IPS DF 6.9 (cell line): ENCODE results near the gene PTGIR.

Experiments
- DNase-seq: peaks from one replicate; pipeline ENCODE4 v3.0.0-alpha.2; 2013; ENCODE audit warnings: low read depth, low spot score
- H3K27ac ChIP-seq: one replicate; pipeline ENCODE4 v1.5.1; 2013; ENCODE audit warnings: low read length, control low read depth
- H3K27me3 ChIP-seq: 2 replicates; pipeline ENCODE4 v1.6.1; 2013; ENCODE audit warnings: mild to moderate bottlenecking, low read length; ENCODE audit not compliant: control insufficient read depth, insufficient read depth
- H3K36me3 ChIP-seq: 2 replicates; pipeline ENCODE4 v1.6.1; 2013; ENCODE audit warnings: low read length; ENCODE audit not compliant: control insufficient read depth, insufficient read depth
- H3K4me1 ChIP-seq: 2 replicates; pipeline ENCODE4 v1.6.1; 2013; ENCODE audit warnings: low read length; ENCODE audit not compliant: control insufficient read depth, insufficient read depth
- H3K4me3 ChIP-seq: 2 replicates; pipeline ENCODE4 v1.5.1; 2013; ENCODE audit warnings: mild to moderate bottlenecking, low read length
- H3K9me3 ChIP-seq: 2 replicates; pipeline ENCODE4 v1.6.1; 2013; ENCODE audit warnings: low read length, inconsistent platforms; ENCODE audit not compliant: control insufficient read depth, insufficient read depth
- WGBS: extraction: QIAGEN DNeasy Blood & Tissue Kit; methylation state at CpG from one replicate; pipeline ENCODE4 v1.1.7; 2013; ENCODE audit warnings: mixed read lengths, missing lambda C conversion rate; ENCODE audit not compliant: insufficient read length, insufficient coverage; 5-methylcytosine and 5-hydroxymethylcytosine counted together

PTGIR gene

DNA sequence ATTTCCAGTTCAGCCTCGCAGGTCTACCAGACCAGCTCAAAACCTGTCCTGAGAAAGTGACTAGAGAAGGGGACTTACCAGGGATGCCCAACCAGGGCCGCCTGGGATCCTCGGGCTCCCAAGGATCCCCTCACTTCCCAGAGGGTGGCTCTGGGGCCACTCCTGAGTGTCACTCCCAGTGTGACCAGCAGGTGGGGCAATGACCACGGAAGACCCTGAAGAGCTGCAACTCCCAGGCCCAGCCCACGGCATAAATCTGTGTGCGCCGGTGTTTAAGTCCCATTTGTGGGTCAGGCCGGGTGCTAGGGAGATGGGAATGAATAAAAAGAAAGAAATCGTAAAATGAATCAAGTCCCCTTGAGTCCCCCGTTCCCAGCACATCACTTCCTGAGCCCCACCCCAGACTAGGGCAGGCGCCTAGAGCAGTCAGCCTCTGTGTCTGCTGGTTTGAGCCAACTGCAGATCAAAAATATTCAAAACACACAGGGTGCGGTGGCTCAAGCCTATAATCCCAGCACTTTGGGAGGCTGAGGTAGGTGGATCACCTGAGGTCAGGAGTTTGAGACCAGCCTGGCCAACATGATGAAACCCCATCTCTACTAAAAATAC, 10.7 kb downstream of the PTGIR start:
- DNase-seq: no peak
- H3K9me3 ChIP-seq: no peaks in the 10 kb centered on the region
- no peaks in the 10 kb centered on the region for H3K4me1 ChIP-seq
- no peaks in the 10 kb centered on the region for H3K27me3 ChIP-seq
- peaks cover 7% of the 10 kb centered on the region for H3K36me3 ChIP-seq
- no peak overlapping the region for H3K4me3 ChIP-seq
- H3K27ac ChIP-seq: no peak overlapping the region
- no CpG with 5 or more reads among the region's 12 CpGs for WGBS

DNA sequence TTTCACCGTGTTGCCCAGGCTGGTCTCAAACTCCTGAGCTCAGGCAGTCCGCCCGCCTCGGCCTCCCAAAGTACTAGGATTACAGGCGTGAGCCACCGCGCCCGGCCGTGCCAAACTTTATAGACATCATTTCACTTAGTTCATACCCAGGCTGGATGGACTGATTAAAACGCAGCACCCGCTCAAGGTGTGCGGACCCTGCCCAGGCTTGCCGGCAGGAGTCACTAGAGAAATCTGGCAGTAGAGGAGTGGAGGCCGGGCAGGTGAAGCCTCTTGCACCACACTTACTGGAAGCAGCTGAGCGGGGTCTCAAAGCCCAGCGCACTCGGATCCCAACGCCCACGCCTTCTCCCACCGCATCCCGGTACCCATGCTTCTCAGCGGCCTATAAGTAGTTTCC, 11.4 kb downstream of the PTGIR start:
- H3K36me3 ChIP-seq: peaks cover 14% of the 10 kb centered on the region

DNA sequence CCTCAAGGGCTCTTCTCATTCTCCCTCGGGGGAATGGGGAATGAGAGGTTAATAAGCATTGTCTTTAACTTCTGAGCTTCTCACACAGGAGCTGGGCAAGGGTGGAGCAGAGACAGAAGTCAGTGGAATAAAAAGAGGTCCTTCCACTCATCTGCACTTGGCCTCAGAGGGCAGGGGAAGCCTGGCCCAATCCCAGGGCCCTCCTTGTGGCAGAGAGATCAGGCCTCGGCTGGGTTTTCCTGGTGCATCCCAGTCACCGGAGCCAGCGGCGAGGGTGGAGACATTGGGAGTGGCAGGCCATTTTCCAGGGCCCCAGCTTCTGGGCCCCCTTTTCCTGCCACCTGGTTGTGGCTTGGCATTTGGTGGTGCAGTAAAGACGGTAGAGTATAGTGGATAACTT, 13.1 kb downstream of the PTGIR start:
- H3K4me3 ChIP-seq: no peak overlapping the region
- H3K36me3 ChIP-seq: peaks cover 26% of the 10 kb centered on the region
- WGBS: no CpG with 5 or more reads among the region's 6 CpGs
- H3K4me1 ChIP-seq: no peaks in the 10 kb centered on the region
- DNase-seq: no peak
- H3K9me3 ChIP-seq: no peaks in the 10 kb centered on the region
- H3K27ac ChIP-seq: no peak overlapping the region
- H3K27me3 ChIP-seq: no peaks in the 10 kb centered on the region

More for the DNA sequence above, 11.4 kb downstream of the PTGIR start:
- WGBS: no CpG with 5 or more reads among the region's 22 CpGs
- H3K27me3 ChIP-seq: no peaks in the 10 kb centered on the region
- no peak for DNase-seq
- no peak overlapping the region for H3K4me3 ChIP-seq
- H3K4me1 ChIP-seq: no peaks in the 10 kb centered on the region
- no peaks in the 10 kb centered on the region for H3K9me3 ChIP-seq
- no peak overlapping the region for H3K27ac ChIP-seq

DNA sequence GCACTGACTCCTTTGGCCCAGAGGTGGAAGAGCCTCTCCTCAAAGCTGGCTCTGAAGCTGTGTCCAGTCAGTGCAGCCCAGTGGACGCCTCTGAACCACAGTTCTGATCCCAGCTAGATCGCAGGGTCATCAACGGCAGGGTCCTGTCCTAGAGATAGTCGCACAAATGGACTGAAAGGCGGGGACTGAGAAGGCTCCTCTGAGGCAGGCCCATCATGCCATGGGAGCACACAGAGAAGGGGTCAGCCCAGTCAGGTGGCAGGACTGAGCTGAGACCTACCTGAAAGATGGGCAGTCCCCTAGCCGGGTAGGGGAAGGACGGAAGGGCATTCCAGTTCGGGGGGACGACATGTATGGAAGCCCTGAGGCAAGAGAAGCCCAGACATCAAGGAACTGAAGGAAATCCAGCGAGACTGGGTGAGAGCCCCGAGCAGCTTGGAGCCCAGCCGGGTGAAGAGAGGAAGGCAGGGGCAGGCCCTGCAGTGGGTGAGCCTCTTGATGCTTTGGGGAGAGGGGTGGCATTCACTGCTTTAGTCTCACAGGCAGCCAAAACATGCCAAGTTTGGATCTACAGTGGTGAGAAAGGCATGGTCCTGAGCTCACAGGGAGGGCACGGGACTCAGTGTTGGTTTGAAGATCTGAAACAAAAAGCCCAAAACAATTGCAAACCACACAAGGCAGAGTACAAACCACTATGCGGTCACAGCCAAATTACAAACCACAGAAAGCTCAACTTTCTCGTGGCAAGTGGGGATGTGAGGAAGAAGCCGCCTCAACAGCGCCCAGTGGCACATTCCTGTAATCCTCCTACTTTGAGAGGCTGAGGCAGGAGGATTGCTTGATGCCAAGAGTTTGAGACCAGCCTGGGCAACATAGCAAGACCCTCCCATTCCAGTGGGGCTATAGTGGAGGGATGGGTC, 13.8 kb downstream of the PTGIR start:
- Histone ChIP-seq H3K4me3 (no peak overlapping the region), H3K9me3 (no peaks in the 10 kb centered on the region), H3K27ac (no peak overlapping the region), H3K4me1 (no peaks in the 10 kb centered on the region), H3K36me3 (peaks cover 27% of the 10 kb centered on the region), H3K27me3 (no peaks in the 10 kb centered on the region)
- no CpG with 5 or more reads among the region's 17 CpGs for WGBS
- no peak for DNase-seq

DNA sequence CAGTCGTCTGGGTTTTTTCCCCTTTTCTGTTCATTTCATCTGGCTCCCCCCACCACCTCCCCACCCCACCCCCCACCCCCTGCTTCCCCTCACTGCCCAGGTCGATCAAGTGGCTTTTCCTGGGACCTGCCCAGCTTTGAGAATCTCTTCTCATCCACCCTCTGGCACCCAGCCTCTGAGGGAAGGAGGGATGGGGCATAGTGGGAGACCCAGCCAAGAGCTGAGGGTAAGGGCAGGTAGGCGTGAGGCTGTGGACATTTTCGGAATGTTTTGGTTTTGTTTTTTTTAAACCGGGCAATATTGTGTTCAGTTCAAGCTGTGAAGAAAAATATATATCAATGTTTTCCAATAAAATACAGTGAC, 14.5 kb downstream of the PTGIR start:
- no peak overlapping the region for H3K4me3 ChIP-seq
- H3K36me3 ChIP-seq: peaks cover 30% of the 10 kb centered on the region
- no peaks in the 10 kb centered on the region for H3K9me3 ChIP-seq
- no peaks in the 10 kb centered on the region for H3K27me3 ChIP-seq
- no peak overlapping the region for H3K27ac ChIP-seq
- no peaks in the 10 kb centered on the region for H3K4me1 ChIP-seq
- no CpG with 5 or more reads among the region's 5 CpGs for WGBS
- no peak for DNase-seq

DNA sequence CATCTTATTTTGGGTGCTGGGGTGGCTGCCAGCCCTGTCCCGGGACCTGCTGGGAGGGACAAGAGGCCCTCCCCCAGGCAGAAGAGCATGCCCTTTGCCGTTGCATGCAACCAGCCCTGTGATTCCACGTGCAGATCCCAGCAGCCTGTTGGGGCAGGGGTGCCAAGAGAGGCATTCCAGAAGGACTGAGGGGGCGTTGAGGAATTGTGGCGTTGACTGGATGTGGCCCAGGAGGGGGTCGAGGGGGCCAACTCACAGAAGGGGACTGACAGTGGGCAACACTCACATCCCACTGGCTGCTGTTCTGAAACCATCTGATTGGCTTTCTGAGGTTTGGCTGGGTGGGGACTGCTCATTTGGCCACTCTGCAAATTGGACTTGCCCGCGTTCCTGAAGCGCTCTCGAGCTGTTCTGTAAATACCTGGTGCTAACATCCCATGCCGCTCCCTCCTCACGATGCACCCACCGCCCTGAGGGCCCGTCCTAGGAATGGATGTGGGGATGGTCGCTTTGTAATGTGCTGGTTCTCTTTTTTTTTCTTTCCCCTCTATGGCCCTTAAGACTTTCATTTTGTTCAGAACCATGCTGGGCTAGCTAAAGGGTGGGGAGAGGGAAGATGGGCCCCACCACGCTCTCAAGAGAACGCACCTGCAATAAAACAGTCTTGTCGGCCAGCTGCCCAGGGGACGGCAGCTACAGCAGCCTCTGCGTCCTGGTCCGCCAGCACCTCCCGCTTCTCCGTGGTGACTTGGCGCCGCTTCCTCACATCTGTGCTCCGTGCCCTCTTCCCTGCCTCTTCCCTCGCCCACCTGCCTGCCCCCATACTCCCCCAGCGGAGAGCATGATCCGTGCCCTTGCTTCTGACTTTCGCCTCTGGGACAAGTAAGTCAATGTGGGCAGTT, 15.1 kb downstream of the PTGIR start:
- Histone ChIP-seq H3K27ac (no peak overlapping the region), H3K9me3 (no peaks in the 10 kb centered on the region), H3K4me1 (no peaks in the 10 kb centered on the region), H3K36me3 (peaks cover 30% of the 10 kb centered on the region), H3K4me3 (no peak overlapping the region), H3K27me3 (no peaks in the 10 kb centered on the region)
- no CpG with 5 or more reads among the region's 30 CpGs for WGBS
- DNase-seq: no peak

DNA sequence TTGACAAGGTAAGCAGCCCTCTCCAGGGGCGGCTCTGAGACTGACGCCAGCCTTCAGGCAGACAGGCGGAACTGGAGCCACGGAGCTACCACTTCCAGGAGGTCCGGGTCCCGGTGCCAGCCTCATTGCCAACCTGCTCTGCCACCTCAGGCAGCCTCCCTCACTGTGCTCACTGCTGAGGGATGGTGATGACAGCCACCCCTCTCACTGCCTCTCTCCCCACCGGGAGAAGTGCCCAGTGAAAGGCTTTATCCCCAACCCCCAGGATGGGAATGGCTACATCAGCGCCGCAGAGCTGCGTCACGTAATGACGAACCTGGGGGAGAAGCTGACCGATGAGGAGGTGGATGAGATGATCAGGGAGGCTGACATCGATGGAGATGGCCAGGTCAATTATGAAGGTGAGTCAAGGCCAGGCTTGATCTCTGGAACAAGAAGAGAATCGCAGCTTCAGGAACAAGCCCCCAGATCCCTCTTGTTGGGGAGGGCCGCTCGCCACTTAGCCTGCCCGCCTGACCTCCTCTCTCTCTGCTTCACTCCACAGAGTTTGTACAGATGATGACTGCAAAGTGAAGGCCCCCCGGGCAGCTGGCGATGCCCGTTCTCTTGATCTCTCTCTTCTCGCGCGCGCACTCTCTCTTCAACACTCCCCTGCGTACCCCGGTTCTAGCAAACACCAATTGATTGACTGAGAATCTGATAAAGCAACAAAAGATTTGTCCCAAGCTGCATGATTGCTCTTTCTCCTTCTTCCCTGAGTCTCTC, 16.1 kb downstream of the PTGIR start:
- Histone ChIP-seq H3K27me3 (no peaks in the 10 kb centered on the region), H3K9me3 (no peaks in the 10 kb centered on the region), H3K36me3 (peaks cover 30% of the 10 kb centered on the region), H3K4me1 (no peaks in the 10 kb centered on the region), H3K4me3 (no peak overlapping the region), H3K27ac (no peak overlapping the region)
- no peak for DNase-seq
- no CpG with 5 or more reads among the region's 27 CpGs for WGBS

DNA sequence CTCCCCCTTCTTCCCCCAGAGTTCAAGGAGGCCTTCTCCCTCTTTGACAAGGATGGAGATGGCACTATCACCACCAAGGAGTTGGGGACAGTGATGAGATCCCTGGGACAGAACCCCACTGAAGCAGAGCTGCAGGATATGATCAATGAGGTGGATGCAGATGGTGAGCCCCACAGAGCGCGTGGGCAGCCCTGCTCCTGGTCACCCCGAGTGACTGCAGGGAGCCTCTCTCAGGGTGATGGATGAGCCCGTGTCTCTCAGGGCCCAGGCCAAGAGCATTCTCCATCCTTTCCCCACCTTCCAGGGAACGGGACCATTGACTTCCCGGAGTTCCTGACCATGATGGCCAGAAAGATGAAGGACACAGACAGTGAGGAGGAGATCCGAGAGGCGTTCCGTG, 16.7 kb downstream of the PTGIR start:
- DNase-seq: no peak
- H3K27ac ChIP-seq: no peak overlapping the region
- no peak overlapping the region for H3K4me3 ChIP-seq
- H3K9me3 ChIP-seq: no peaks in the 10 kb centered on the region
- H3K36me3 ChIP-seq: peaks cover 30% of the 10 kb centered on the region
- no CpG with 5 or more reads among the region's 9 CpGs for WGBS
- H3K4me1 ChIP-seq: no peaks in the 10 kb centered on the region
- H3K27me3 ChIP-seq: no peaks in the 10 kb centered on the region

DNA sequence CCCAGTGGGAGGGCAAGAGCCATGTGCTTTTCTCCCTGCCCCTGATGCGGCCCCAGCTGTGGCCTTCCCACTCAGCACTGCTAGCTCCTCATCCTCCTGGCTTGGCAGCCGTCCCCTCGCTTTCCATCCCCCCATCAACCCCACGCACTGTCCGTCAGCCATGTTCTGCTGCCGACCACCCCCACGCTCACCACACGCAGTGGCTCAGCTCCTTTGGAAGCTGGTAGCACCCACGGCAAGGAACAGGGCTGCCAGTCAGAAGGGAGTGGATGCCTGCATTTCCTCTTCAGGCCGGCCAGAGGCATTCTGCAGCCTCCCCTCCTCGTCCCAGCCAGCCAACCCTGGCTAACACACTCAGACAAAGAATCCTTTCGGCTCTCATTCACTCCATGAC, 17.4 kb downstream of the PTGIR start:
- no CpG with 5 or more reads among the region's 12 CpGs for WGBS
- Histone ChIP-seq H3K9me3 (no peaks in the 10 kb centered on the region), H3K27ac (no peak overlapping the region), H3K4me1 (peaks cover 3% of the 10 kb centered on the region), H3K4me3 (no peak overlapping the region), H3K27me3 (no peaks in the 10 kb centered on the region), H3K36me3 (peaks cover 30% of the 10 kb centered on the region)
- DNase-seq: no peak
